GM12878 (cell line): ENCODE results near the gene CPSF3. TPM values are rescaled to one million over a fixed set of nuclear protein-coding genes. Genes with fewer than 3 reads are reported as not detected.

ENCODE experiments used
- ATF3 ChIP-seq: IDR thresholded peaks from 2 replicates; pipeline ENCODE4 v1.6.1; 2011; ENCODE audit warnings: low read depth, mild to moderate bottlenecking, low read length, moderate library complexity, borderline replicate concordance; ENCODE audit errors: extremely low read depth
- BMI1 ChIP-seq: fragments of 450-650 bp; IDR thresholded peaks from 2 replicates; pipeline ENCODE4 v1.6.1; 2016; ENCODE audit warnings: mild to moderate bottlenecking, moderate library complexity, borderline replicate concordance
- E4F1 ChIP-seq: fragments of 450-650 bp; IDR thresholded peaks from 2 replicates; pipeline ENCODE4 v1.6.1; 2018; ENCODE audit warnings: borderline replicate concordance, mild to moderate bottlenecking; ENCODE audit not compliant: partially characterized antibody
- EGR1 ChIP-seq, 2 experiments: IDR thresholded peaks; 1 replicate in 1 of 2; 2 replicates in 1 of 2; pipeline ENCODE4 v1.6.1; 2011 to 2012; ENCODE audit warnings: low read depth in 2 of 2, low read length in 2 of 2, borderline replicate concordance in 1 of 2, mild to moderate bottlenecking in 1 of 2, moderate library complexity in 1 of 2
- HCFC1 ChIP-seq: fragments of 150-350 bp; IDR thresholded peaks from 2 replicates; pipeline ENCODE4 v1.6.1; 2014; ENCODE audit warnings: low read length
- KLF5 ChIP-seq: fragments of 450-650 bp; IDR thresholded peaks from 2 replicates; pipeline ENCODE4 v1.6.1; 2014; ENCODE audit warnings: mild to moderate bottlenecking; ENCODE audit not compliant: partially characterized antibody
- NR2F1 ChIP-seq: fragments of 450-650 bp; conservative IDR thresholded peaks from 2 replicates; pipeline ENCODE4 v1.6.1; 2017; ENCODE audit warnings: mild to moderate bottlenecking
- PBX3 ChIP-seq: IDR thresholded peaks from 2 replicates; pipeline ENCODE4 v1.6.1; 2011; ENCODE audit warnings: mild to moderate bottlenecking, low read depth, low read length, moderate library complexity; ENCODE audit not compliant: insufficient replicate concordance
- POLR2AphosphoS5 ChIP-seq: IDR thresholded peaks from 2 replicates; pipeline ENCODE4 v1.6.1; 2011; ENCODE audit warnings: mild to moderate bottlenecking, low read length, inconsistent platforms
- RAD21 ChIP-seq: IDR thresholded peaks from 2 replicates; pipeline ENCODE4 v1.6.1; 2011; ENCODE audit warnings: mild to moderate bottlenecking, low read depth, low read length, moderate library complexity; ENCODE audit not compliant: insufficient read depth
- RCOR1 ChIP-seq: conservative IDR thresholded peaks from 2 replicates; pipeline ENCODE4 v1.6.1; 2012; ENCODE audit warnings: low read depth, low read length, improper control_type of control experiment
- SKIL ChIP-seq: fragments of 450-650 bp; IDR thresholded peaks from 2 replicates; pipeline ENCODE4 v1.6.1; 2017; ENCODE audit warnings: mild to moderate bottlenecking, low read depth, inconsistent platforms; ENCODE audit not compliant: poor library complexity, severe bottlenecking
- SMARCA5 ChIP-seq: fragments of 450-650 bp; IDR thresholded peaks from 2 replicates; pipeline ENCODE4 v1.6.1; 2017; ENCODE audit warnings: mild to moderate bottlenecking
- SP1 ChIP-seq: IDR thresholded peaks from one replicate; pipeline ENCODE4 v1.6.1; 2011; ENCODE audit warnings: low read depth, low read length
- SPI1 ChIP-seq: IDR thresholded peaks from 2 replicates; pipeline ENCODE4 v1.6.1; 2011; ENCODE audit warnings: low read depth, mild to moderate bottlenecking, low read length, moderate library complexity, borderline replicate concordance; ENCODE audit not compliant: insufficient read depth
- SREBF2 ChIP-seq: IDR thresholded peaks from 2 replicates; pipeline ENCODE4 v1.6.1; 2012; ENCODE audit warnings: mild to moderate bottlenecking, low read length
- USF1 ChIP-seq: IDR thresholded peaks from 2 replicates; pipeline ENCODE4 v1.6.1; 2011; ENCODE audit warnings: borderline replicate concordance, low read depth, mild to moderate bottlenecking, moderate library complexity, mixed read lengths, low read length; ENCODE audit not compliant: insufficient read depth; ENCODE audit errors: extremely low read length
- ZNF217 ChIP-seq: fragments of 450-650 bp; IDR thresholded peaks from 2 replicates; pipeline ENCODE4 v1.6.1; 2017; ENCODE audit warnings: antibody characterized with exemption, mild to moderate bottlenecking
- ZNF24 ChIP-seq: fragments of 450-650 bp; IDR thresholded peaks from 2 replicates; pipeline ENCODE4 v1.6.1; 2017; ENCODE audit warnings: antibody characterized with exemption, mild to moderate bottlenecking
- polyA plus RNA-seq, 11 experiments: library from polyadenylated mRNA; depleted of rRNA in 4 of 11; unstranded in 6 of 11; stranded (reverse) in 5 of 11; fragments of >200 nt; fragmentation: Nextera tagmentation in 4 of 11; fragmentation: Illumina TruSeq in 1 of 11; extraction: Ambion mirVana in 4 of 11; extraction: Trizol in 1 of 11; gene quantifications; 1 replicate in 1 of 11; 2 replicates in 10 of 11; pipeline versions ENCODE4 v1.2.1 to v1.2.3, GENCODE V29; 2011 to 2016; ENCODE audit warnings: inconsistent platforms in 2 of 11, missing spikeins in 2 of 11, low read depth in 1 of 11
- total RNA-seq, 4 experiments: library from RNA; depleted of rRNA in 3 of 4; stranded (reverse); fragments of >200 nt in 3 of 4; fragmentation: Illumina TruSeq in 1 of 4; extraction: Trizol in 1 of 4; gene quantifications; 2 replicates each; pipeline versions ENCODE4 v1.2.1 to v1.2.3, GENCODE V29; 2013 to 2021

The CPSF3 gene
- total and polyA plus RNA-seq, 10 of the 15 experiments (the other 5 are each of a cell fraction or from before 2014, with no cell fraction given), result 34.5 to 108 (median 76.1) TPM

- TF ChIP-seq E4F1, result peak; percentile 57
- TF ChIP-seq ZNF24, result no peak
- TF ChIP-seq KLF5, result peak; percentile 90
- no peak for TF ChIP-seq USF1
- peak; percentile 64 for TF ChIP-seq ZNF217
- peak; percentile 58 for TF ChIP-seq POLR2AphosphoS5
- no peak for TF ChIP-seq RAD21
- TF ChIP-seq ATF3, result no peak
- TF ChIP-seq SP1, result peak; percentile 94
- TF ChIP-seq SMARCA5, result no peak; the same call in 1 of the 2 replicates
- TF ChIP-seq SPI1, result no peak
- no peak for TF ChIP-seq SREBF2
- TF ChIP-seq BMI1, result no peak
- no peak for TF ChIP-seq PBX3
- TF ChIP-seq RCOR1, result 0 out of 2 replicates have a peak, but pooled peaks have one; percentile 48
- TF ChIP-seq HCFC1, result peak; percentile 66
- peak in 1 of 2 experiments; percentile 88; a peak in 2 of 3 replicates for TF ChIP-seq EGR1 (IDR thresholded peaks at IDR 0.05; ENCODE audit: borderline replicate concordance in 1 of 2, low read depth in 2 of 2, low read length in 2 of 2)
- peak; percentile 82; the same call in 1 of the 2 replicates for TF ChIP-seq NR2F1
- no peak for TF ChIP-seq SKIL
These were observed at the start of gene CPSF3, which contains the start of gene ITGB1BP1 (continued) for GRCh38 chr2:9423100-9423921.
